Mucosa of rectum (tissue), 2 donors: ENCODE results near the gene ZSCAN25.
"Not testable (repeated sequence)": the region's sequence is repeated elsewhere in the genome, so short reads cannot be mapped to it uniquely, and the experiment has no call there.

Experiments used
- H3K27ac ChIP-seq, 2 donors: one replicate each; pipeline ENCODE4 v1.7.0; 2013; ENCODE audit warnings: inconsistent platforms in 2 of 2, low read depth in 2 of 2, low read length in 2 of 2
- H3K27me3 ChIP-seq, 2 donors: one replicate each; pipeline ENCODE4 v1.7.0; 2013; ENCODE audit warnings: low read length in 2 of 2; ENCODE audit not compliant: control insufficient read depth in 2 of 2, insufficient read depth in 2 of 2
- H3K36me3 ChIP-seq, 2 donors: one replicate each; pipeline ENCODE4 v1.7.0; 2013; ENCODE audit warnings: low read length in 2 of 2; ENCODE audit not compliant: control insufficient read depth in 2 of 2, insufficient read depth in 2 of 2
- H3K4me1 ChIP-seq, 2 donors: one replicate each; pipeline ENCODE4 v1.7.0; 2013; ENCODE audit warnings: low read length in 2 of 2, mild to moderate bottlenecking in 1 of 2; ENCODE audit not compliant: control insufficient read depth in 2 of 2, insufficient read depth in 2 of 2
- H3K4me3 ChIP-seq, 2 donors: one replicate each; pipeline ENCODE4 v1.7.0; 2013; ENCODE audit warnings: low read length in 2 of 2
- H3K9ac ChIP-seq, 2 donors: one replicate each; pipeline ENCODE4 v1.7.0; 2013; ENCODE audit warnings: low read length in 2 of 2, low read depth in 1 of 2, mild to moderate bottlenecking in 1 of 2
- H3K9me3 ChIP-seq, 2 donors: one replicate each; pipeline ENCODE4 v1.7.0; 2013; ENCODE audit warnings: low read length in 2 of 2; ENCODE audit not compliant: control insufficient read depth in 2 of 2
- donor health status: healthy.
- donor health status: Normal muscosa, but diverticular disease.

ZSCAN25 gene

GRCh38 chr7:99616359-99617191 lies at the start of gene ZSCAN25:
Gene ZSCAN25, plus strand, starts transcription at chr7:99616946. Its CDS starts 2,661 bp downstream, at chr7:99619607.
- Histone ChIP-seq H3K9ac (peak within 1 kb of the TSS; percentile 86 to 96), H3K27me3 (no peaks in the 10 kb centered on the region), H3K9me3 (no peaks in the 10 kb centered on the region), H3K27ac (peak within 1 kb of the TSS; percentile 66 to 82), H3K4me3 (peak within 1 kb of the TSS; percentile 96 to 98), H3K36me3 (peaks cover 25 to 29% of the 10 kb centered on the region in 2 donors), H3K4me1 (peaks cover 7 to 8% of the 10 kb centered on the region in 2 donors)

GRCh38 chr7:99568770-99569169 lies 48.0 kb upstream of the ZSCAN25 start:
- not testable (repeated sequence) for H3K9me3 ChIP-seq, H3K27me3 ChIP-seq, H3K4me3 ChIP-seq, H3K9ac ChIP-seq, H3K4me1 ChIP-seq, H3K27ac ChIP-seq
- H3K36me3 ChIP-seq = peaks cover 49 to 67% of the 10 kb centered on the region in 2 donors

GRCh38 chr7:99571768-99572167 lies 45.0 kb upstream of the ZSCAN25 start:
- no peak overlapping the region for H3K4me3 ChIP-seq
- no peak overlapping the region for H3K9ac ChIP-seq
- H3K27ac ChIP-seq = no peak overlapping the region
- peaks cover 27 to 39% of the 10 kb centered on the region in 2 donors for H3K36me3 ChIP-seq
- H3K9me3 ChIP-seq = no peaks in the 10 kb centered on the region
- no peaks in the 10 kb centered on the region for H3K27me3 ChIP-seq
- no peaks in the 10 kb centered on the region for H3K4me1 ChIP-seq

GRCh38 chr7:99573257-99573656 lies 43.5 kb upstream of the ZSCAN25 start:
- no peaks in the 10 kb centered on the region for H3K9me3 ChIP-seq
- H3K27ac ChIP-seq = no peak overlapping the region
- H3K4me3 ChIP-seq = no peak overlapping the region
- H3K9ac ChIP-seq = no peak overlapping the region
- H3K27me3 ChIP-seq = no peaks in the 10 kb centered on the region
- H3K36me3 ChIP-seq = peaks cover 27 to 39% of the 10 kb centered on the region in 2 donors
- H3K4me1 ChIP-seq = no peaks in the 10 kb centered on the region

GRCh38 chr7:99576251-99576650 lies 40.5 kb upstream of the ZSCAN25 start:
- Histone ChIP-seq H3K9me3 (no peaks in the 10 kb centered on the region), H3K9ac (no peak overlapping the region), H3K36me3 (peaks cover 18 to 21% of the 10 kb centered on the region in 2 donors), H3K4me3 (no peak overlapping the region), H3K27me3 (no peaks in the 10 kb centered on the region), H3K4me1 (peaks cover 11 to 12% of the 10 kb centered on the region in 2 donors), H3K27ac (no peak overlapping the region)

GRCh38 chr7:99579281-99579955 lies 37.3 kb upstream of the ZSCAN25 start:
- Histone ChIP-seq H3K27ac (no peak overlapping the region), H3K9ac (peak overlapping the region in 1 of 2 donors; percentile 68), H3K4me1 (peaks cover 11 to 12% of the 10 kb centered on the region in 2 donors)

GRCh38 chr7:99579956-99580777 lies 36.6 kb upstream of the ZSCAN25 start:
- H3K9ac ChIP-seq = peak overlapping the region; percentile 68 to 70
- no peak overlapping the region for H3K27ac ChIP-seq

More at GRCh38 chr7:99579281-99579955, 37.3 kb upstream of the ZSCAN25 start:
- Histone ChIP-seq H3K9me3 (no peaks in the 10 kb centered on the region), H3K36me3 (no peaks in the 10 kb centered on the region), H3K4me3 (peak overlapping the region in 1 of 2 donors; percentile 70), H3K27me3 (no peaks in the 10 kb centered on the region)

GRCh38 chr7:99580778-99581332 lies 35.9 kb upstream of the ZSCAN25 start:
- H3K27ac ChIP-seq, H3K36me3 ChIP-seq, H3K9me3 ChIP-seq, H3K27me3 ChIP-seq: not testable (repeated sequence)
- Histone ChIP-seq H3K4me1 (peaks cover 11 to 12% of the 10 kb centered on the region in 2 donors), H3K4me3 (peak overlapping the region; percentile 70 to 78), H3K9ac (peak overlapping the region; percentile 68 to 70)

More at GRCh38 chr7:99579956-99580777, 36.6 kb upstream of the ZSCAN25 start:
- no peaks in the 10 kb centered on the region for H3K36me3 ChIP-seq
- peaks cover 11 to 12% of the 10 kb centered on the region in 2 donors for H3K4me1 ChIP-seq
- no peaks in the 10 kb centered on the region for H3K27me3 ChIP-seq
- H3K9me3 ChIP-seq = no peaks in the 10 kb centered on the region
- peak overlapping the region; percentile 70 to 78 for H3K4me3 ChIP-seq

GRCh38 chr7:99588868-99589267 lies 27.9 kb upstream of the ZSCAN25 start:
- Histone ChIP-seq H3K9ac (no peak overlapping the region), H3K27me3 (no peaks in the 10 kb centered on the region), H3K4me3 (no peak overlapping the region), H3K4me1 (no peaks in the 10 kb centered on the region), H3K36me3 (no peaks in the 10 kb centered on the region), H3K27ac (no peak overlapping the region), H3K9me3 (no peaks in the 10 kb centered on the region)
